ENCODE data around the gene CPSF4. TPM values are rescaled to one million over a fixed set of nuclear protein-coding genes. Genes with fewer than 3 reads are reported as not detected.

Gene CPSF4
- total RNA-seq, 1 experiment from 2014 or later: 98.2 TPM

DNA sequence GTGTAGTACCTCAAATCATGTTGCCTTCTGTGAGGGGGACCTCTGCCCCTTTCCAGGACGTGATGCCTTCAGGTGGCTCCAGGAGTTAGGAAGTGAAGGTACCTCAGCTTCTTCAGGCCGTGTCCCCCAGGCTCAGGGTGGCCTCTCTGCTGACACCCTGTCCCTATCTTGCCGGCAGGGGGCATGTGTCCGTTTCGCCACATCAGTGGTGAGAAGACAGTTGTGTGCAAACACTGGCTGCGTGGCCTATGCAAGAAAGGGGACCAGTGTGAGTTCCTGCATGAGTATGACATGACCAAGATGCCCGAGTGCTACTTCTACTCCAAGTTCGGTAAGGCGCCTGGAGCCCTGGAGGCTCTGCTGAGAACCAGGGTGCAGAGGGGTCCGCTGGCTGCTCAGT, 9.2 kb downstream of the CPSF4 start:
- H3K18ac ChIP-seq (ENCODE audit: insufficient read length, low read depth, low read length): no peak overlapping the region
- no peak overlapping the region for H2BK15ac ChIP-seq (ENCODE audit: low read depth, low read length)
- no CpG with 5 or more reads among the region's 10 CpGs for WGBS (ENCODE audit: extremely low coverage, insufficient read length, low lambda C conversion rate)
- no peaks in the 10 kb centered on the region for H3K27me3 Mint-ChIP-seq (ENCODE audit: low read depth)
- H3K4me1 ChIP-seq (ENCODE audit: insufficient read depth, low read length): no peaks in the 10 kb centered on the region
- no peak for DNase-seq
- H3K36me3 Mint-ChIP-seq (ENCODE audit: insufficient read depth in 1 of 3, low read depth in 3 of 3): peaks cover 46 to 88% (median 86%) of the 10 kb centered on the region in 3 experiments; a peak in 6 of 7 replicates
- H4K91ac ChIP-seq (ENCODE audit: insufficient read length, low read depth, low read length): no peak overlapping the region
- H3K9me3 ChIP-seq (ENCODE audit: control insufficient read depth, low read depth, low read length): no peaks in the 10 kb centered on the region
- H3K9ac ChIP-seq (ENCODE audit: extremely low read depth, insufficient read length, low read length): no peak overlapping the region
- H3K23ac ChIP-seq (ENCODE audit: insufficient read length, low read depth, low read length): no peak overlapping the region
- H3K27ac Mint-ChIP-seq: 0 out of 7 replicates have a peak overlapping the region, but pooled peaks of 1 of the 3 experiments have one; percentile 65
- H3K4me3 Mint-ChIP-seq: no peak overlapping the region
- H3K56ac ChIP-seq (ENCODE audit: insufficient read length, low read depth, low read length): no peak overlapping the region
- no peak overlapping the region for H4K8ac ChIP-seq (replicated peaks; ENCODE audit: insufficient read length, low read depth, low read length)
- no peak overlapping the region for H2BK120ac ChIP-seq (ENCODE audit: low read depth, low read length, poor library complexity, severe bottlenecking)
- H3K4me1 Mint-ChIP-seq: no peaks in the 10 kb centered on the region
- H3K4ac ChIP-seq (ENCODE audit: low read depth, low read length): no peak overlapping the region
- no peaks in the 10 kb centered on the region for H3K23me2 ChIP-seq (ENCODE audit: insufficient read length, low read depth, low read length, poor library complexity, severe bottlenecking)
- no peak overlapping the region for H3K27ac ChIP-seq (ENCODE audit: insufficient read length, low read depth, low read length)
- H2BK12ac ChIP-seq (ENCODE audit: insufficient read length, low read depth, low read length): no peak overlapping the region
- TF ChIP-seq CTCF (conservative IDR thresholded peaks at IDR 0.05): peak; percentile 29; the same call in 2 of the 3 replicates
- H2BK20ac ChIP-seq (ENCODE audit: low read depth, low read length, poor library complexity, severe bottlenecking): no peak overlapping the region
- no peak overlapping the region for H2BK5ac ChIP-seq (ENCODE audit: insufficient read length, low read length)
- H3T11ph ChIP-seq (ENCODE audit: low read length): no peak overlapping the region
- H3K4me2 ChIP-seq (ENCODE audit: insufficient read depth, insufficient read length, low read length): no peak overlapping the region
- no peaks in the 10 kb centered on the region for H3K79me2 ChIP-seq (ENCODE audit: insufficient read depth, low read length)
- H3K27me3 ChIP-seq (ENCODE audit: insufficient read depth, low read length): no peaks in the 10 kb centered on the region
- H4K5ac ChIP-seq (ENCODE audit: insufficient read length, low read depth, low read length): no peak overlapping the region
- no peak overlapping the region for H3K14ac ChIP-seq (ENCODE audit: insufficient read depth, low read length)
- no peak overlapping the region for H2AK5ac ChIP-seq (ENCODE audit: insufficient read length, low read length)
- no peak overlapping the region for H2AFZ ChIP-seq (ENCODE audit: low read length)
- no peaks in the 10 kb centered on the region for H4K20me1 ChIP-seq (ENCODE audit: control insufficient read depth, insufficient read depth, insufficient read length)
- no peaks in the 10 kb centered on the region for H3K9me3 Mint-ChIP-seq
- no peaks in the 10 kb centered on the region for H3K79me1 ChIP-seq (ENCODE audit: insufficient read depth, low read depth, low read length, poor library complexity, severe bottlenecking)

All from H9 (cell line).